A673 (cell line): ENCODE data around the gene CMTM8.

Source experiments
- EZH2 ChIP-seq: fragments of 200-600 bp; sonication (generic); IDR thresholded peaks from 2 replicates; pipeline ENCODE4 v1.6.1; 2017; ENCODE audit warnings: borderline replicate concordance, low read depth, mild to moderate bottlenecking, mixed read lengths, antibody characterized with exemption, low read length; ENCODE audit not compliant: poor library complexity, severe bottlenecking
- TF ChIP-seq, protein P1 (sequence below): fragments of 300-800, 200-600 bp; sonication (generic); conservative IDR thresholded peaks from 2 replicates; pipeline ENCODE4 v1.5.1; 2017; ENCODE audit warnings: low read depth, mild to moderate bottlenecking, antibody characterized with exemption, low read length, moderate library complexity, mixed read lengths

DNA sequence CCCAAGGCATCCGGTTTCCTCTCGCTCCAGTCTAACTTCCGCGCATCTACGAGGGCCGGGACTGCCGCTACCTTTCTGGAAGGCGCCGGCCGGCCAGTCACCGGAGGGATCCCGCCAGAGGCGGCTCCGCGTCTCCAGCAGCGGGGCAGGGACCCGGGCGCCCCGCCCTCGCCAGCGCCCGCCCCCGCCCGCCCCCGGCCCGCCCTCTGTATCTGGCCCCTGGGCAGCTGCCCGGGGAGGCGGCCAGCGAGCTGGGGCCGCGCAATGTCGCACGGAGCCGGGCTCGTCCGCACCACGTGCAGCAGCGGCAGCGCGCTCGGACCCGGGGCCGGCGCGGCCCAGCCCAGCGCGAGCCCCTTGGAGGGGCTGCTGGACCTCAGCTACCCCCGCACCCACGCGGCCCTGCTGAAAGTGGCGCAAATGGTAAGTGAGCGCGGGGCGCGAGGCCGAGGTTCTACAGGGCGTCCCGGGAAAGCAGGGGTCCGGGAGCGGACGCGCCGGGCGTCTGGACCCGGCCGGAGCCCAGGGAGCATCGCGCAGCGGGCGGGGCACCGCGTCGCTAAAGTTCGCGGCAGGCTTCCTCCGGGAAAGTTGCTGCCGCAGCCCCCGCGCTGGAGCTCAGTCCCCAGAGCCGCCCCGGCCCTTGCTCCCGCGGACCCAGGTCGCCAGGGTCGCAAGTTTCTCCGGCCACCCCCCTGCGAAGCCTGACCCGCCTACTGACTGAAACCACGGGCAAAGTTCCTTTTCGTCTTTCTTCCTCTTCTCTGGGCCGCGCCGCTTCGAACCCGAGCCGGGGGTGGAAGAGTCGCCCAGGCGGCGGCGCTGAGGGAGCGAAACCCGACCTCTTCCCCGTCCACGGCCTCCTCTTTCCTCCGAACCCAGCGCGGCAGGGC is 153.4 kb downstream of the CMTM8 start, which contains the start of gene CMTM7:
- TF ChIP-seq, protein P1, sequence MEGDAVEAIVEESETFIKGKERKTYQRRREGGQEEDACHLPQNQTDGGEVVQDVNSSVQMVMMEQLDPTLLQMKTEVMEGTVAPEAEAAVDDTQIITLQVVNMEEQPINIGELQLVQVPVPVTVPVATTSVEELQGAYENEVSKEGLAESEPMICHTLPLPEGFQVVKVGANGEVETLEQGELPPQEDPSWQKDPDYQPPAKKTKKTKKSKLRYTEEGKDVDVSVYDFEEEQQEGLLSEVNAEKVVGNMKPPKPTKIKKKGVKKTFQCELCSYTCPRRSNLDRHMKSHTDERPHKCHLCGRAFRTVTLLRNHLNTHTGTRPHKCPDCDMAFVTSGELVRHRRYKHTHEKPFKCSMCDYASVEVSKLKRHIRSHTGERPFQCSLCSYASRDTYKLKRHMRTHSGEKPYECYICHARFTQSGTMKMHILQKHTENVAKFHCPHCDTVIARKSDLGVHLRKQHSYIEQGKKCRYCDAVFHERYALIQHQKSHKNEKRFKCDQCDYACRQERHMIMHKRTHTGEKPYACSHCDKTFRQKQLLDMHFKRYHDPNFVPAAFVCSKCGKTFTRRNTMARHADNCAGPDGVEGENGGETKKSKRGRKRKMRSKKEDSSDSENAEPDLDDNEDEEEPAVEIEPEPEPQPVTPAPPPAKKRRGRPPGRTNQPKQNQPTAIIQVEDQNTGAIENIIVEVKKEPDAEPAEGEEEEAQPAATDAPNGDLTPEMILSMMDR: no peak
- peak; percentile 64 for TF ChIP-seq EZH2
